ENCODE results near the gene UXT.

UXT gene, protein sequence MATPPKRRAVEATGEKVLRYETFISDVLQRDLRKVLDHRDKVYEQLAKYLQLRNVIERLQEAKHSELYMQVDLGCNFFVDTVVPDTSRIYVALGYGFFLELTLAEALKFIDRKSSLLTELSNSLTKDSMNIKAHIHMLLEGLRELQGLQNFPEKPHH

DNA sequence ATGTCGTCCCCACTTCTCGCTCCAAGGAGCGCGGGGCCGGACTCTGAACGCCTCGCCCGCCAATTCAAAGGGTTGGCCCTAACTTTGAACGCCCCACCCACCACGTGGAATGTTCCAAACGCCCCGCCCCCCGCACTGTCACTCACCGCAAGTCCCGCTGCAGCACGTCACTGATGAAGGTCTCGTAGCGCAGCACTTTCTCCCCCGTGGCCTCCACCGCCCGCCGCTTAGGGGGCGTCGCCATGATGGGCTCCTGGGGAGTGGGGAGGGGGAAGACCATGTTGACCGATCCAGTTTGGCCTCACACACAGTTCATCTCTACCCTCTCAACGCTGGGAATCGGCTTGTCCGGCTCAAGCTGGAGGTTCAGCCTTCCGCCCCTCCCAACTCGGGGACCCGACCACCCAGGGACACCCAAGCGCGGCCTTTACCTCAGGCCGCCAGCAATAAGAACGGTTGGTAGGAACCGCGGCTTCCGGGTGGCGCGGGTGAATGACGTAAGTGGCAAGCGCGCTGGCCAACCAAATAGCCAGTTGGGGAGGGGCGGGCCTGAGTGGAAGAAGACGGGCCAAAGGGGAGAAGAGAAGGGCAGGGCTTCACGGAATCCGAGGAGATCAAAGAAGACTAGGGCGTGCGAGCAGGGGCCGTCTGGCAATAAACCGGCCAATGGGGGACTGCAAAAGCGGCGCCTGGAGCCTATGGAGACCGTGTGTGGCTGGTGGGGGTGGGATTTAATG is at the start of gene UXT:
TSS of gene UXT (minus strand) at position 497 of the 737 bp plus-strand sequence. CDS start at position 244, 253 bp downstream.
- peak within 1 kb of the TSS; percentile 71 for H3K4me3 ChIP-seq (replicated peaks; ENCODE audit: low read depth, low read length)
- TF ChIP-seq, protein P1, sequence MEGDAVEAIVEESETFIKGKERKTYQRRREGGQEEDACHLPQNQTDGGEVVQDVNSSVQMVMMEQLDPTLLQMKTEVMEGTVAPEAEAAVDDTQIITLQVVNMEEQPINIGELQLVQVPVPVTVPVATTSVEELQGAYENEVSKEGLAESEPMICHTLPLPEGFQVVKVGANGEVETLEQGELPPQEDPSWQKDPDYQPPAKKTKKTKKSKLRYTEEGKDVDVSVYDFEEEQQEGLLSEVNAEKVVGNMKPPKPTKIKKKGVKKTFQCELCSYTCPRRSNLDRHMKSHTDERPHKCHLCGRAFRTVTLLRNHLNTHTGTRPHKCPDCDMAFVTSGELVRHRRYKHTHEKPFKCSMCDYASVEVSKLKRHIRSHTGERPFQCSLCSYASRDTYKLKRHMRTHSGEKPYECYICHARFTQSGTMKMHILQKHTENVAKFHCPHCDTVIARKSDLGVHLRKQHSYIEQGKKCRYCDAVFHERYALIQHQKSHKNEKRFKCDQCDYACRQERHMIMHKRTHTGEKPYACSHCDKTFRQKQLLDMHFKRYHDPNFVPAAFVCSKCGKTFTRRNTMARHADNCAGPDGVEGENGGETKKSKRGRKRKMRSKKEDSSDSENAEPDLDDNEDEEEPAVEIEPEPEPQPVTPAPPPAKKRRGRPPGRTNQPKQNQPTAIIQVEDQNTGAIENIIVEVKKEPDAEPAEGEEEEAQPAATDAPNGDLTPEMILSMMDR (IDR thresholded peaks at IDR 0.05; ENCODE audit: low read length, missing control alignments): no peak
- peak; percentile 96 for DNase-seq (ENCODE audit: low read depth)

DNA sequence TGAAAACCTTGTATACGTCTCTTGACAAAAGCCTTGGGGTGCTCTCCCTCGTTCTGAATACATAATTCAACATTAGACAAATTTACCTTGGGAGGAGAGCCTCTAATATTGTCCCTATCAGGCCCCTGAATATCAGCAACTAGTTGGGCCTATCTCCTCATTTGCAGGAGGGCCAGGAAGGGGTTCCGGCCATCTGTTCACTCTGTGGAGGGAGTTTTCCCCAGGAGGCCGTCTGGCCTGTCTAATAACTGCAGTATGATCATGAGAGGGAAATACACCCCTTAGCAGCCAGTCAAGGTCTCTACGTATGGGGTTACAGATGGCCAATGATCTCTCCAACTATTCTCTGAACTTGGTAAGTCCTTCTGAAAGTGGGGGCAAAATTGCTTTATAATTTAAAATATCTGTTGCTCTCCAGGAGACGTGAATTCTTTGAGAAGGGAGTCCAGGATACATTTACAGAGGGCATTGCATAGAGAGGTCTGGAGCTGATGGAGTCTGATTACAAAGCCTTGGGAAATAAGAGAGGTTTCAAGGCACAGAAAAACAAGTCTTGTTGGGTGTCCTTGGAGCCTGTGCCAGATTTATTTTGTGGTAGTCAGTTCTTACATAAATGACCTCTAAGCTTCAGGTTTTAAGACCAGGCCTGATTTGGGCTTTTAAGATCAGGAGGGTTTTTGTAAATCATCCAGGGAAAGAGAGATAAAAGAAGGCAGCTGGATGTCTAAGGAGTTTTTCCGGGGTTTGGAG is 48.2 kb upstream of the UXT start:
- TF ChIP-seq, protein P1 (IDR thresholded peaks at IDR 0.05; ENCODE audit: low read length, missing control alignments): no peak
- DNase-seq (ENCODE audit: low read depth): peak; percentile 17
- H3K4me3 ChIP-seq (replicated peaks; ENCODE audit: low read depth, low read length): no peak overlapping the region

DNA sequence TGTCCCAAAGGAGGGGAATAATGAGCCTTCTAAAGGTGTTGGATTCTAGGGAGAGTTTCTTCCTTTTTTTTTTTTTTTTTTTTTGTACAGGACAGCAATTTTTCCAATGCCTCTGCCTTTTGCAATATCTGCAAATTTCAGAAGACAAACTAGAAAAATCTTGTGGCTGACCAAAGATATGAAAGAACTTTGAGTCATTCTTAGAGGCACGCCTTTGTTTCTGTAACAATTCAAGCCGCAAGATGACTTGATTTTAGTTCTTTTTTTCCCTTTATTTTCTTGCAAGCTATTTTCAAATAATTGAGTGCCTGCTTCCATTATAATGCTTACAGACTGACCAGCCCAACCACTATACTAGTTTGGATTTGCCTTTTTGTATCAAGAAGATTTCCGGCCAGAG is 47.6 kb upstream of the UXT start:
- peak; percentile 58 for DNase-seq (ENCODE audit: low read depth)
- no peak overlapping the region for H3K4me3 ChIP-seq (replicated peaks; ENCODE audit: low read depth, low read length)
- TF ChIP-seq, protein P1 (IDR thresholded peaks at IDR 0.05; ENCODE audit: low read length, missing control alignments): no peak

DNA sequence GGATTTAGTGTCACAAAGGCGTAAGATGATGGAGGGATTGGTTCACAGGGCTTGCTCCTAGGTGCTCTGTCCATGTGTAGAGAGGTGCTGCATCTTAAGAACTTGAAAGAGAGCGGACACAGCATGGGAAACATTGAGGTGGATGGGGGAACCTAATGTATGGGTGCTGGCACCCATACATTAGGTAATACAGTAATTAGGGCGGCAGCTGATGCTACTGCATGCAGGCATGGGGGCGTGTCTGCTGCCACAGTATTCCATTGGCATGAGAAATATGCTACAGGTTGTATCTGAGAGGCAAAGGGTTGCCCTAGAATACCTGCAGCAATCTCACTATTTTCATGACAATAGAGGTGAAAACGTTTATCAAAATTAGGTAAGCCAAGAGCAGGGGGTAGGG is 45.8 kb upstream of the UXT start:
- TF ChIP-seq, protein P1 (IDR thresholded peaks at IDR 0.05; ENCODE audit: low read length, missing control alignments): no peak
- H3K4me3 ChIP-seq (replicated peaks; ENCODE audit: low read depth, low read length): no peak overlapping the region
- DNase-seq (ENCODE audit: low read depth): no peak

DNA sequence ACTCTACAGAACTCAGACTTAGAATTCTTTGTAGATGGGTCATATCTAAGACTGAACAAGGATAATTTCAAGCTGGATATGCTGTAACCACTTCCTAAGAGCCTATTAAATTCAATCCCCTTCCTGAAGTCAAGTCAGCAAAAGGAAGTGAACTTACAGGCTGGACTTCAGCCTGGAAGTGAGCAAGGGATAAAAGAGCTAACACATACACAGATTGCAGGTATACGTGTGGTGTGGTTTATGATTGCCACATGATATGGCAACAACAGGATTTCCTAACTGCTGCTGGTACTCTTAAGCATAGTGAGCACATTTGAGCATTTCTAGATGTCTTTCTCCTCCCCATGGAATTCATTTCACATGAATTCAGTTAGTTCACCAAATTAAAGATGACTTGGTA is 38.2 kb upstream of the UXT start:
- DNase-seq (ENCODE audit: low read depth): peak; percentile 8
- TF ChIP-seq, protein P1 (IDR thresholded peaks at IDR 0.05; ENCODE audit: low read length, missing control alignments): no peak
- H3K4me3 ChIP-seq (replicated peaks; ENCODE audit: low read depth, low read length): no peak overlapping the region

DNA sequence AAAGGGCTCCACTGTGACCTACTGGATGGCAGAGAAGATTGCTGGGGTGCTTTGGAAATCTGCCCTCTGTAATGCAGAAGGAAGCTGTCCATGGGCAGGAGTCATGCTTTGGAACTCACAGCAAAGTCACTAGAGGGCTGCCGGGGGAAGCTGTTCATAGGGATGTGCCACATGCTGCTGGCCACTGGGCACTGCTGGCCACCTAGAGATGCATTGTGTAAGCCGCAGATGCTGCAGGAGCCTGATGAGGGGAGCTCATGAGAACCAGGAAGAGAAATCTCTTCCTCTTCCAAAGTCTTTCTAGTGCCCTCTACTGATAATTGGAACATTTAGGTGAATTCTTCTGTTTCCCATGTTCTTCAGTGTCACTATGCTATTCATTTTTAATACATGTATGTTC is 31.2 kb upstream of the UXT start:
- peak; percentile 3 for DNase-seq (ENCODE audit: low read depth)
- TF ChIP-seq, protein P1 (IDR thresholded peaks at IDR 0.05; ENCODE audit: low read length, missing control alignments): no peak
- no peak overlapping the region for H3K4me3 ChIP-seq (replicated peaks; ENCODE audit: low read depth, low read length)

All from fibroblast of pulmonary artery (primary cell).